Neural progenitor cell (in vitro differentiated cells): ENCODE results near the gene AKAP8L.

Source experiments
- CTCF ChIP-seq: fragments of 200-600 bp; sonication (generic); IDR thresholded peaks from 2 replicates; pipeline ENCODE4 v1.5.1; 2017; ENCODE audit warnings: antibody characterized with exemption, mild to moderate bottlenecking
- EZH2 ChIP-seq: fragments of 200-600 bp; sonication (generic); IDR thresholded peaks from 2 replicates; pipeline ENCODE4 v1.6.1; 2017; ENCODE audit warnings: antibody characterized with exemption, mild to moderate bottlenecking, moderate library complexity
- EZH2phosphoT487 ChIP-seq: fragments of 200-600 bp; sonication (generic); IDR thresholded peaks from 2 replicates; pipeline ENCODE4 v1.6.1; 2017; ENCODE audit warnings: antibody characterized with exemption

- TF ChIP-seq EZH2phosphoT487 (no peak), CTCF (no peak), EZH2 (no peak)
Measured at GRCh38 chr19:15467734-15468214, 49.0 kb upstream of the AKAP8L start.
